Astrocyte (in vitro differentiated cells and primary cell): ENCODE results near the gene UNKL. TPM values are rescaled to one million over a fixed set of nuclear protein-coding genes. Genes with fewer than 3 reads are reported as not detected.

ENCODE experiments used
- DNase-seq: peaks from one replicate; pipeline ENCODE4 v3.0.0-alpha.2; 2010; ENCODE audit warnings: low read depth
- FAIRE-seq: peaks from 2 replicates; lab custom pipeline; 2011; peaks lifted over from hg19 to GRCh38; lab: Jason Lieb, UNC
- H2AFZ ChIP-seq: 2 replicates; pipeline ENCODE4 v1.6.0; 2012; ENCODE audit warnings: low read depth, low read length, inconsistent platforms
- H3K27ac ChIP-seq: 2 replicates; pipeline ENCODE4 v1.5.1; 2011; ENCODE audit warnings: low read depth, low read length, inconsistent platforms
- H3K27me3 ChIP-seq: 2 replicates; pipeline ENCODE4 v1.6.0; 2011; ENCODE audit warnings: low read length, inconsistent platforms; ENCODE audit not compliant: insufficient read depth
- H3K36me3 ChIP-seq: 2 replicates; pipeline ENCODE4 v1.5.1; 2011; ENCODE audit warnings: low read length, inconsistent platforms; ENCODE audit not compliant: insufficient read depth
- H3K4me1 ChIP-seq: 2 replicates; pipeline ENCODE4 v1.5.1; 2011; ENCODE audit warnings: low read length, inconsistent platforms; ENCODE audit not compliant: insufficient read depth
- H3K4me2 ChIP-seq: 2 replicates; pipeline ENCODE4 v1.6.0; 2012; ENCODE audit warnings: low read length, inconsistent platforms
- H3K4me3 ChIP-seq: 2 replicates; pipeline ENCODE4 v1.5.1; 2011; ENCODE audit warnings: low read depth, mild to moderate bottlenecking, low read length, inconsistent platforms; ENCODE audit not compliant: insufficient read depth
- H3K79me2 ChIP-seq: 2 replicates; pipeline ENCODE4 v1.6.0; 2012; ENCODE audit warnings: mild to moderate bottlenecking, low read length, inconsistent platforms; ENCODE audit not compliant: insufficient read depth
- H3K9ac ChIP-seq: 2 replicates; pipeline ENCODE4 v1.6.0; 2012; ENCODE audit warnings: mild to moderate bottlenecking, low read length, inconsistent platforms
- H3K9me3 ChIP-seq: 2 replicates; pipeline ENCODE4 v1.5.1; 2012; ENCODE audit warnings: low read depth, mild to moderate bottlenecking, low read length, inconsistent platforms; ENCODE audit not compliant: insufficient read depth
- H4K20me1 ChIP-seq: 2 replicates; pipeline ENCODE4 v1.6.0; 2012; ENCODE audit warnings: low read length, inconsistent platforms; ENCODE audit not compliant: insufficient read depth
- H3K27ac Mint-ChIP-seq: one replicate; pipeline ENCODE4 v1.8.0; 2021; ENCODE audit warnings: mild to moderate bottlenecking, mixed read lengths; ENCODE audit not compliant: unreplicated experiment
- H3K27me3 Mint-ChIP-seq: one replicate; pipeline ENCODE4 v1.8.0; 2021; ENCODE audit warnings: low read depth, mixed read lengths; ENCODE audit not compliant: unreplicated experiment
- H3K36me3 Mint-ChIP-seq: one replicate; pipeline ENCODE4 v1.8.0; 2021; ENCODE audit warnings: low read depth, mixed read lengths; ENCODE audit not compliant: unreplicated experiment
- H3K4me1 Mint-ChIP-seq: one replicate; pipeline ENCODE4 v1.8.0; 2021; ENCODE audit warnings: low read depth, mixed read lengths; ENCODE audit not compliant: unreplicated experiment
- H3K4me3 Mint-ChIP-seq: one replicate; pipeline ENCODE4 v1.8.0; 2021; ENCODE audit warnings: mild to moderate bottlenecking, moderate library complexity, mixed read lengths; ENCODE audit not compliant: unreplicated experiment
- H3K9me3 Mint-ChIP-seq: one replicate; pipeline ENCODE4 v1.8.0; 2021; ENCODE audit warnings: mild to moderate bottlenecking, mixed read lengths; ENCODE audit not compliant: unreplicated experiment
- CTCF ChIP-seq: IDR thresholded peaks from 2 replicates; pipeline ENCODE4 v1.5.1; 2011; ENCODE audit warnings: low read depth, mild to moderate bottlenecking, inconsistent platforms, low read length, moderate library complexity; ENCODE audit not compliant: insufficient read depth
- EZH2 ChIP-seq: IDR thresholded peaks from 2 replicates; pipeline ENCODE4 v1.6.1; 2012; ENCODE audit warnings: mild to moderate bottlenecking, low read length, inconsistent platforms; ENCODE audit not compliant: insufficient read depth
- total RNA-seq: library from RNA; stranded (reverse); gene quantifications from 2 replicates; pipeline ENCODE4 v1.2.1, GENCODE V29; 2021

Gene UNKL
- total RNA-seq, 1 donor from 2014 or later, result 10.7 TPM

GRCh38 chr16:1327619-1327947, 86.9 kb downstream of the UNKL start:
- peaks cover 3% of the 10 kb centered on the region for H3K9me3 Mint-ChIP-seq
- TF ChIP-seq EZH2 (no peak), CTCF (no peak)
- Histone ChIP-seq H2AFZ (no peak overlapping the region), H3K4me1 (peaks cover 9% of the 10 kb centered on the region), H3K79me2 (no peaks in the 10 kb centered on the region), H3K27ac (no peak overlapping the region), H3K9ac (no peak overlapping the region), H4K20me1 (peaks cover 26% of the 10 kb centered on the region), H3K4me2 (no peak overlapping the region), H3K36me3 (peaks cover 2% of the 10 kb centered on the region), H3K27me3 (peaks cover 15% of the 10 kb centered on the region), H3K4me3 (no peak overlapping the region), H3K9me3 (peaks cover 4% of the 10 kb centered on the region)
- H3K4me3 Mint-ChIP-seq, result no peak overlapping the region
- H3K27me3 Mint-ChIP-seq, result peaks cover 7% of the 10 kb centered on the region
- H3K4me1 Mint-ChIP-seq, result no peaks in the 10 kb centered on the region
- no peak for DNase-seq
- FAIRE-seq, result no peak
- H3K36me3 Mint-ChIP-seq, result peaks cover 3% of the 10 kb centered on the region
- no peak overlapping the region for H3K27ac Mint-ChIP-seq

DNA sequence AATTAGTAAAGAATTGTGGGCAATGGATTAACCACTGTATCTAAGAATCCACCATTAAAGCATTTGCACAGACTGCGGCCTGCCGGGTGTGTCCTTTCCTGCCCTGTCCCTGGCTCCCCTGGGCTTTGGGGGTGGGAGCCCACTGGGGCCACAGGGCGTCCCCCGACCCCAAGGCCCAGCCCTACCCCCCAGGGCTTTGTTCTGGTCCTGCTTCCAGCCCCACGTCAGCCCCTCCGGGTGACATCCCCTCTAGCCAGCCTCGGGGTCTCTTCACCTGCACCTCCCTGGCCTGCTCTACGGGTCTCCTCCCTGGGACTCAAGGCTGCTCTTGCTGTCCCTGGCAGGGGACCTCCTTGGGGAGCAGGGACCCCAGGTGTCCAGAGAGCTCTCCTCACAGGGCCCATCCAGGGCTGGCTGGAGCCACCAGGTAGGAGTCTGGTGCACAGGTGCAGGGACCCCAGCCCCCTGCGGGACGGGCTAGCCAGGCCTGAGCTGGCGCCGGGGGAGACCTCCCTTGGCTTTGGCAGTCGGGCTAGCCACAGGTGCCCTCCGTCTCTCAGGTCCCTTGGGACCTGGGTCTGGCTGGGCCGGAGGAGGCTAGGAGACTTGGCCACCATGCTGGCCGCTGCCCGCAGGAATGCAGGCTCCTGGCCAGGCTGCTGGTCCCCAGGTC, 87.4 kb downstream of the UNKL start:
- Histone ChIP-seq H3K9ac (no peak overlapping the region), H2AFZ (no peak overlapping the region), H3K36me3 (peaks cover 2% of the 10 kb centered on the region), H3K4me3 (no peak overlapping the region), H3K27ac (no peak overlapping the region), H3K27me3 (peaks cover 10% of the 10 kb centered on the region), H3K79me2 (no peaks in the 10 kb centered on the region), H3K9me3 (peaks cover 4% of the 10 kb centered on the region), H3K4me1 (peaks cover 8% of the 10 kb centered on the region), H4K20me1 (peaks cover 25% of the 10 kb centered on the region), H3K4me2 (no peak overlapping the region)
- peaks cover 3% of the 10 kb centered on the region for H3K36me3 Mint-ChIP-seq
- peaks cover 3% of the 10 kb centered on the region for H3K9me3 Mint-ChIP-seq
- H3K4me3 Mint-ChIP-seq, result no peak overlapping the region
- DNase-seq (no peak), FAIRE-seq (no peak)
- H3K4me1 Mint-ChIP-seq, result no peaks in the 10 kb centered on the region
- H3K27ac Mint-ChIP-seq, result no peak overlapping the region
- H3K27me3 Mint-ChIP-seq, result peaks cover 3% of the 10 kb centered on the region
- TF ChIP-seq EZH2 (no peak), CTCF (no peak)

GRCh38 chr16:1326391-1326790, 88.1 kb downstream of the UNKL start:
- H3K9me3 Mint-ChIP-seq, result peaks cover 3% of the 10 kb centered on the region
- TF ChIP-seq EZH2, result no peak
- TF ChIP-seq CTCF, result no peak
- Histone ChIP-seq H3K79me2 (no peaks in the 10 kb centered on the region), H3K9me3 (peaks cover 4% of the 10 kb centered on the region), H3K4me2 (no peak overlapping the region), H3K9ac (no peak overlapping the region), H2AFZ (no peak overlapping the region), H3K36me3 (peaks cover 7% of the 10 kb centered on the region), H3K27me3 (peaks cover 3% of the 10 kb centered on the region), H4K20me1 (peaks cover 31% of the 10 kb centered on the region), H3K4me1 (peaks cover 1% of the 10 kb centered on the region), H3K4me3 (no peak overlapping the region), H3K27ac (no peak overlapping the region)
- DNase-seq (no peak), FAIRE-seq (no peak)
- no peaks in the 10 kb centered on the region for H3K27me3 Mint-ChIP-seq
- no peak overlapping the region for H3K4me3 Mint-ChIP-seq
- no peak overlapping the region for H3K27ac Mint-ChIP-seq
- H3K36me3 Mint-ChIP-seq, result peaks cover 3% of the 10 kb centered on the region
- H3K4me1 Mint-ChIP-seq, result no peaks in the 10 kb centered on the region
